ENCODE measurements around the gene DES. TPM values are rescaled to one million over a fixed set of nuclear protein-coding genes. Genes with fewer than 3 reads are reported as not detected.

The DES gene
- total RNA-seq, 1 experiment from 2014 or later, result 4.2 TPM

- no peaks in the 10 kb centered on the region for H4K20me1 ChIP-seq (ENCODE audit: insufficient read depth)
- RAD21 ChIA-PET (ENCODE audit: low non-redundant PET in 1 of 2, low total read pairs in 2 of 2, uncharacterized antibody in 2 of 2, unreplicated experiment in 2 of 2), result no interaction called here
- no peak overlapping the region for H2AFZ ChIP-seq (ENCODE audit: low read depth, low read length, poor library complexity, severe bottlenecking)
- intact Hi-C loops (cut with micrococcal nuclease), result no loop called here
- ATAC-seq, result no peak
- no peaks in the 10 kb centered on the region for H3K27me3 ChIP-seq (ENCODE audit: insufficient read depth, low read length)
- no peak overlapping the region for H3K4me3 ChIP-seq (replicated peaks in 1 of 2; ENCODE audit: low read depth in 1 of 2, low read length in 2 of 2)
- H3K79me2 ChIP-seq (ENCODE audit: insufficient read depth, low read length), result no peaks in the 10 kb centered on the region
- DNase-seq (ENCODE audit: low read depth, low spot score), result no peak
- no peaks in the 10 kb centered on the region for H3K9me3 ChIP-seq (ENCODE audit: control insufficient read depth in 1 of 2, insufficient read depth in 1 of 2, low read depth in 1 of 2, low read length in 2 of 2)
- H3K36me3 ChIP-seq (ENCODE audit: control insufficient read depth in 1 of 2, insufficient read depth in 2 of 2, low read length in 2 of 2), result no peaks in the 10 kb centered on the region
- TF ChIP-seq ZFX (IDR thresholded peaks at IDR 0.05) (no peak), EGR1 (IDR thresholded peaks at IDR 0.05; ENCODE audit: low read depth) (no peak), CEBPB (IDR thresholded peaks at IDR 0.05; ENCODE audit: low read depth) (no peak), SRF (IDR thresholded peaks at IDR 0.05; ENCODE audit: low read depth) (no peak), FOSL1 (IDR thresholded peaks at IDR 0.05; ENCODE audit: low read depth) (no peak), POLR2AphosphoS5 (IDR thresholded peaks at IDR 0.05; ENCODE audit: low read depth, low read length) (no peak), SIN3A (IDR thresholded peaks at IDR 0.05; ENCODE audit: low read depth) (no peak), POLR2A (IDR thresholded peaks at IDR 0.05; ENCODE audit: borderline replicate concordance, extremely low read depth, insufficient read depth, insufficient read length) (no peak), CBX3 (IDR thresholded peaks at IDR 0.05; ENCODE audit: low read depth) (no peak)
- TF ChIP-seq, protein P1, sequence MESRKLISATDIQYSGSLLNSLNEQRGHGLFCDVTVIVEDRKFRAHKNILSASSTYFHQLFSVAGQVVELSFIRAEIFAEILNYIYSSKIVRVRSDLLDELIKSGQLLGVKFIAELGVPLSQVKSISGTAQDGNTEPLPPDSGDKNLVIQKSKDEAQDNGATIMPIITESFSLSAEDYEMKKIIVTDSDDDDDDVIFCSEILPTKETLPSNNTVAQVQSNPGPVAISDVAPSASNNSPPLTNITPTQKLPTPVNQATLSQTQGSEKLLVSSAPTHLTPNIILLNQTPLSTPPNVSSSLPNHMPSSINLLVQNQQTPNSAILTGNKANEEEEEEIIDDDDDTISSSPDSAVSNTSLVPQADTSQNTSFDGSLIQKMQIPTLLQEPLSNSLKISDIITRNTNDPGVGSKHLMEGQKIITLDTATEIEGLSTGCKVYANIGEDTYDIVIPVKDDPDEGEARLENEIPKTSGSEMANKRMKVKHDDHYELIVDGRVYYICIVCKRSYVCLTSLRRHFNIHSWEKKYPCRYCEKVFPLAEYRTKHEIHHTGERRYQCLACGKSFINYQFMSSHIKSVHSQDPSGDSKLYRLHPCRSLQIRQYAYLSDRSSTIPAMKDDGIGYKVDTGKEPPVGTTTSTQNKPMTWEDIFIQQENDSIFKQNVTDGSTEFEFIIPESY (IDR thresholded peaks at IDR 0.05; ENCODE audit: extremely low read depth, insufficient replicate concordance, low read length), result no peak
- no TSS peak for BruUV-seq (replicated peaks)
- POLR2A ChIA-PET, result no interaction called here
- no peak overlapping the region for H3K4me2 ChIP-seq (ENCODE audit: low read length)
- CTCF ChIA-PET, result no interaction called here
- H3K27ac ChIP-seq (ENCODE audit: low read depth, low read length), result no peak overlapping the region
- no peaks in the 10 kb centered on the region for H3K9me2 ChIP-seq (ENCODE audit: insufficient read depth)
- H3K4me1 ChIP-seq (ENCODE audit: control insufficient read depth in 1 of 2, insufficient read depth in 2 of 2, low read length in 2 of 2), result peaks cover 0 to 13% of the 10 kb centered on the region in 2 experiments; a peak in 2 of 4 replicates
- H3K9ac ChIP-seq (ENCODE audit: low read length), result no peak overlapping the region
Observed at GRCh38 chr2:219421323-219421722, 3.1 kb downstream of the DES start.

Data from HCT116 (cell line).